Activated T-cell treated with anti-CD3 and anti-CD28 coated beads, Interleukin-2, amount 50 U/mL, for 1 hour (primary cell): ENCODE data around the gene COG8.
"Not testable (repeated sequence)": the region's sequence is repeated elsewhere in the genome, so short reads cannot be mapped to it uniquely, and the experiment has no call there.

ENCODE experiments used
- DNase-seq: peaks from one replicate; pipeline ENCODE4 v3.0.0-alpha.2; 2020

The COG8 gene, protein sequence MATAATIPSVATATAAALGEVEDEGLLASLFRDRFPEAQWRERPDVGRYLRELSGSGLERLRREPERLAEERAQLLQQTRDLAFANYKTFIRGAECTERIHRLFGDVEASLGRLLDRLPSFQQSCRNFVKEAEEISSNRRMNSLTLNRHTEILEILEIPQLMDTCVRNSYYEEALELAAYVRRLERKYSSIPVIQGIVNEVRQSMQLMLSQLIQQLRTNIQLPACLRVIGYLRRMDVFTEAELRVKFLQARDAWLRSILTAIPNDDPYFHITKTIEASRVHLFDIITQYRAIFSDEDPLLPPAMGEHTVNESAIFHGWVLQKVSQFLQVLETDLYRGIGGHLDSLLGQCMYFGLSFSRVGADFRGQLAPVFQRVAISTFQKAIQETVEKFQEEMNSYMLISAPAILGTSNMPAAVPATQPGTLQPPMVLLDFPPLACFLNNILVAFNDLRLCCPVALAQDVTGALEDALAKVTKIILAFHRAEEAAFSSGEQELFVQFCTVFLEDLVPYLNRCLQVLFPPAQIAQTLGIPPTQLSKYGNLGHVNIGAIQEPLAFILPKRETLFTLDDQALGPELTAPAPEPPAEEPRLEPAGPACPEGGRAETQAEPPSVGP

GRCh38 chr16:69339289-69340094 is at the start of gene COG8, which contains the start of gene NIP7:
Gene COG8, minus strand, starts transcription at chr16:69339564. Its CDS starts 12 bp downstream, at chr16:69339552.
Gene NIP7, plus strand, starts transcription at chr16:69339772. Its CDS starts 58 bp downstream, at chr16:69339830.
- peak; percentile 92 for DNase-seq

DNA sequence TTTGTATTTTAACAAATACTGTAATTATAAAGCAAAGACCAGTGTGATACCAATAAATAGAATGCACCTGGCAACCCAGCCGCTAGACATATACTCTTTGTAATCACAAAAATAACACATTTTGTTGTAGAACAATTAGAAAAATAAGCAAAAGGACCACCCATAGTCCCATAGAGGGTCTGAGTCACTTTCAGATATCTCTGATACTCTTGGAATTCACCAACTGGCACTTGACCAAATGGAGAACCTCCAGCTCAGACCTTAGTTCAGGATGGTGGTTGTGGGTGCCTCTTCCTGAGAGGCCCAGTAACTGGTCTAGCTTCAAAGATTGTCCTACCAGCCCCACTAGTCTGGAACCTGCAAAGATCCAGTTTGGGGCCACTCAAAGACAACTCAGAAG is 47.2 kb upstream of the COG8 start:
- DNase-seq = no peak

- DNase-seq = no peak
Measured at GRCh38 chr16:69384974-69385373, 45.6 kb upstream of the COG8 start.

DNA sequence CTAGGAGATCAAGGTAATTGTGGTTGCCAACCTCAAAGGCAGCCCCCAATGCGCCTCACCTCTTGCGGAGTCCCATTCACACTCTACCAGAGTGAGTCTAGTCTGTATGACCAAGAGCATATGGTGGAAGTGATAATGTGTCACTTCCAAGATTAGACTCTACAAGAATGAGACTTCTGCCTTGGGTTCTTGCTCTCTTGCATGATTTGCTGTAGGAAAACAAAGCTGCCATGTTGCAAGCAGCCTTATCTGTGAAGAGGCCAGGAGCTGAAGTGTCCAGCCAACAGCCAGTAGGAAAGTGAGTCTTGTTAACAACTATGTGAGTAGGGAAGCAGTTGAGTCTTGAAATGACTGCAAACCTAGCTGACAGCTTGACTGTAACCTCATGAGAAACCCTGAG is 43.1 kb upstream of the COG8 start:
- DNase-seq = no peak

- DNase-seq = no peak
Measured at GRCh38 chr16:69381231-69381630, 41.9 kb upstream of the COG8 start.

- DNase-seq = no peak
Measured at GRCh38 chr16:69378760-69379159, 39.4 kb upstream of the COG8 start.

- no peak for DNase-seq
Measured at GRCh38 chr16:69378036-69378435, 38.7 kb upstream of the COG8 start.

- no peak for DNase-seq
Measured at GRCh38 chr16:69376393-69377059, 37.2 kb upstream of the COG8 start.

DNA sequence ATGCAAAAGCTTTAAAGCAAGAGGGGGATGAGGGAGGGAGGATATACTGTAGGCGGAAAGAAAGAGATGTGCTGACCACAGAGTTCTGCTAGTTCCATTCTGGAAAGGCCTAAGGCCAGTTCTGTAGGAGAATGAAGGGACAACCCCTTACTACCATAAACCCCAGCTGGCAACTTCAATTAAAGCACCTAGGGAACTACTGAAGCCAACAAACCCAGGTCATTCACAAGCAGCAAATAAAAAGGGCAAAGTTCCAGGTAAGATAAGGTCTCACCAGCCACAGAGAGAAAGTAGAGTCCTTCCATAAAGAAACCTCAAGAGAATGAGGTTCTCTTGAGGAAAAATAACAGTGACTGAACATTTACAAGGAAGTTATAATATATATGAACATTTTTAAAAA is 33.7 kb upstream of the COG8 start:
- DNase-seq = no peak

DNA sequence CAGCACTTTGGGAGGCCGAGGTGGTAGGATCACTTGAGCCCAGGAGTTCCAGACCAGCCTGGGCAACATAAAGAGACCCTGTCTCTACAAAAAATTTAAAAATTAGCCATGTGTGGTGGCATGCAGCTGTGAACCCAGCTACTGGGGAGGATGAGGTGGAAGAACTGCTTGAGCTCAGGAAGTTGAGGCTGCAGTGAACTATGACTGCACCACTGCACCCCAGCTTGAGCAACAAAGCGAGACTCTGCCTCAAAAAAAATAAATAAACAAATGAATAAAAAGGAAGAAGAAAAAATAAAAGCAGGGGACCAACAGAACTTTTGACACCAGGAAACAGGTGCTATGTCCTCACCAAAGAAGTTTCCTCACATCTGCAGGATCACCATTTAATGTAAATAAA is 32.2 kb upstream of the COG8 start:
- no peak for DNase-seq

GRCh38 chr16:69368866-69369265 is 29.5 kb upstream of the COG8 start:
- DNase-seq = no peak

GRCh38 chr16:69367980-69368379 is 28.6 kb upstream of the COG8 start:
- DNase-seq = no peak

- DNase-seq = no peak
Measured at GRCh38 chr16:69366431-69366830, 27.1 kb upstream of the COG8 start.

DNA sequence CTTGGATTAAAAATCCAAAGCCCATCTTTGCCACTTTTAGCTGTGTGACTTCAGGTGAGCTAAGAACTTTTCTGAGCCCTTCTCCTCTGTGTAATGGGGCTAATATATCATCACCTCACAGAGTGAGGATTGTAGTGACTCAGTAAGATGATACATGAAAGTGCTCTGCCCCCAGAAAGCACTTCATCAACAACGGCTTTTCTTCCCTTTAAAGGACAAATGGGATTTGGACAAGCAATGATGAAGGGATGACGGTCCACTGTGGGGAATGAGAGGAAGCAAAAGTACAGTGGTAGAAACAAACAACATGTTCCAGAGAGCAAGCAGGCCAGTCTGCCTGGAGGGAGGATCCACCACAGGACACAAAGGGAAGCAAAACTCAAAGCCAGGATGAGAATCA is 26.5 kb upstream of the COG8 start:
- DNase-seq = no peak

DNA sequence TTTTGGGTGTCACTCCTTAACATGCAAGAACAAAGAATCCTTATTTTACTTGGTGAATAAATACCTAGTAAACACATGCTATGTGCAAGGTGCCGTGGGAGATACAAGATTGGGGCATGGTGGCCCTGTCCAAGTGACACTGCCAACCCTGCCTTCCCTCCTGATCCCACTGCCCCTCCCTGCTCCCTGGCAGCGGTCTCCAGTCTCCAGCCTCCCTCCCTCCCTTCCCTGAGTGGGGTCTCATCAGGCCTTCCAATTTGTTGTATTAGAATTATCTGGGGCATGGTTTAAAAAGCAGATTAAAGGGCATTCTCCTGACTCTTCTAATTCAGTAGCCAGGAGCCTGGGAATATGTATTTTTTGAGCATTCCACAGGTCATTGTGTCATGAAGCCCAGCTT is 24.7 kb upstream of the COG8 start:
- no peak for DNase-seq

DNA sequence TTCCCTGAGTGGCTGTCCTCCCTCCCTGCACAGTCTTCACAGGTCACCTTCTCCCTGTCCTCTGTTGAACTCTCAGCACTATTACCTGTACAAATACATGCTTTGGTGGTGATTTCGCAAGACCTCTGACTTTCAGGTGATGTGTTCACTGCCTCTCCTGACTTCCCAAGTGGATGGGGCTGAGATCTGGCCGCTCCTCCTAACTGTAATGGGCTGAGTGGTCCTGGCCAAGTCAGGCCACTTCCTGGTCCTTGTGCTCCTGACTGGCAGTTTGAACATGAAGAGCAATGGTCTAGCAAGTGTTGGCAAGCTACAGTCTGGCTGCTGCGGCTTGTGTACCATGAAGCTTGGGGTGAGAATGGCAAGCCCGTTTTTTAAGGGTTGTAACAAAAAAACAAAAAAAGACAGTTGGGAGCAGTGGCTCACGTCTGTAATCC is 23.9 kb upstream of the COG8 start:
- DNase-seq = no peak

- DNase-seq = not testable (repeated sequence)
Measured at GRCh38 chr16:69360070-69360469, 20.7 kb upstream of the COG8 start.

DNA sequence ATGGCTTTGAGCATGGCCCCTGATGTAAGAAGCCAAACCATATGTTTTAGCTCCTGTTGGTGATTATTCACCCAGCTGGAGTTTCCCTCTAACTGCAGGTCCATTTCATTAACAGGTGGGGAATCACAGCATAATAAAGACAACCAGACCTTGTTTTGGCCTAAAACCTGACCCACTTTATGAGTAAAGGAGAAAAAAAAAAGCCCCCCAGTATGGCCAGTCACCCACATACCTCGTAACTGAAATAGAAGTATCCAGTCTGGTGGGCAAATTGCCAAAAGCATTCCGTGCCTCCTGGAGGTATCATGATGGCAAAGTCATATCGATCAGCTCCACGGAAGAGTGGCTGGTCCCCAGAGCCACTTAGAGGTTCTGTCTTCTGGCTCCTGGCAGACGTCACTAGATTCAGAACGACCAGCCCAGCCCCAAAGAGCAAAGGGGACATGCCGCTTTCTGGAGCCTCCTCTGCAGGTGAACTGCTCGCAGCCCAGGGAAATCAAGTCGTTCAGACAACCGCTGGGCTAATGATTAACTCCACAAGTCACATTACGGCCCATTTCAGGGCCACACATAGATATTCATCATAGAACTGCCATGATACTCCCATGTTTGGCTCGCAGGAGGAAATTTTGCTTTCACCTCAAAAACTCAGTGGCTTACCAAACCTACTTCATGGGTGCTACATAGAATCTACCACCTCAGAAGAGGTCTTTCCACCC is 12.1 kb upstream of the COG8 start, which contains the start of gene TMED6:
TMED6 (minus strand) TSS at position 478 of the 719 bp plus-strand sequence; CDS start at position 445, 33 bp downstream.
- no peak for DNase-seq

DNA sequence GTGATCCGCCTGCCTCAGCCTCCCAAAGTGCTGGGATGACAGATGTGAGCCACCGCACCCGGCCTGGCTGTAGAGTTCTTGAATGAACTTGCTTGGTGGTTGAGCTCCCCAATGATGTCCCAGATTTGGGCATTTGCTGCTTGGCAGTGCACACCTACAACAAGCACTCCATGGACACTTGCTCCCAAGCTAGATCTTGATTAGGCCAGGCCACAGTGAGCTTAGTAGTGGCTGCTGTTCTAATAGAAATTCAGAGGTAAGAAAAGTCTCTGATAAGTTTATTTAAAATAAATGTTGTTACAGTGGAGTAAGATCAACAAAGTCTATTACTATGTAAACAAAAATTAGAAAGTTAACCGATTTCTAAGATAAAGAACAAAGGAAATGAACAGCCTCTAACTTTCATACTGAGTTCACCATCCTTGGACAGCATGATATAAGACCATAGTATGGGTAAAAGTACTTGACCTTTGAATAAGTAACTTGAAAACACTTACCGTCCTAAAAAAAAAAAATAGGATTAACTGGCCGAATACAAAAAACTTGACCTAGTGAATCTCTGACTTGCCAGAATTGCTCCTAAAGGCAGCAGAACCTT is 11.3 kb upstream of the COG8 start:
- DNase-seq = no peak

- DNase-seq = no peak
Measured at GRCh38 chr16:69349536-69349935, 10.2 kb upstream of the COG8 start.

- no peak for DNase-seq
Measured at GRCh38 chr16:69348222-69348621, 8.9 kb upstream of the COG8 start.

- no peak for DNase-seq
Measured at GRCh38 chr16:69346683-69347082, 7.3 kb upstream of the COG8 start.
